Measurements from ENCODE around the gene NIF3L1. TPM values are rescaled to one million over a fixed set of nuclear protein-coding genes. Genes with fewer than 3 reads are reported as not detected.

Gene NIF3L1
- total and polyA plus RNA-seq, 2 of the 13 experiments (the other 11 are each of a cell fraction or from before 2014, with no cell fraction given), result 67.9 to 75.2 TPM

GRCh38 chr2:200864176-200865034, 24.8 kb upstream of the NIF3L1 start, which contains the start of gene CLK1 (continued):
- TF ChIP-seq ZNF362 (CRISPR knock-in tag; IDR thresholded peaks at IDR 0.05; ENCODE audit: borderline replicate concordance), result peak; percentile 66
- peak; percentile 99 for TF ChIP-seq SAP130 (CRISPR knock-in tag; IDR thresholded peaks at IDR 0.05; ENCODE audit: low read depth)
- TF ChIP-seq ZNF691 (CRISPR knock-in tag; IDR thresholded peaks at IDR 0.05; ENCODE audit: borderline replicate concordance, low read depth), result peak; percentile 93; the same call in 1 of the 2 replicates
- peak; percentile 92 for TF ChIP-seq IRX3 (CRISPR knock-in tag; IDR thresholded peaks at IDR 0.05; ENCODE audit: borderline replicate concordance, low read depth)
- TF ChIP-seq PLRG1 (conservative IDR thresholded peaks at IDR 0.05), result no peak
- TF ChIP-seq RCOR2 (CRISPR knock-in tag; IDR thresholded peaks at IDR 0.05), result peak; percentile 61; the same call in 1 of the 2 replicates
- no peak for TF ChIP-seq GPBP1L1 (CRISPR knock-in tag; IDR thresholded peaks at IDR 0.05)
- TF ChIP-seq ZSCAN5A (CRISPR knock-in tag; IDR thresholded peaks at IDR 0.05; ENCODE audit: borderline replicate concordance), result peak; percentile 60; the same call in 1 of the 2 replicates
- TF ChIP-seq ZKSCAN1 (IDR thresholded peaks at IDR 0.05; ENCODE audit: low read length), result no peak
- TF ChIP-seq FOXJ3 (CRISPR knock-in tag; IDR thresholded peaks at IDR 0.05; ENCODE audit: borderline replicate concordance), result peak; percentile 93
- TF ChIP-seq KDM6A (CRISPR knock-in tag; IDR thresholded peaks at IDR 0.05; ENCODE audit: low read depth), result no peak
- peak; percentile 100 for TF ChIP-seq AGO2 (optimal IDR thresholded peaks at IDR 0.05; ENCODE audit: low read depth, low read length)
- TF ChIP-seq ZNF317 (CRISPR knock-in tag; IDR thresholded peaks at IDR 0.05), result peak; percentile 91
- no peak for TF ChIP-seq U2AF1 (optimal IDR thresholded peaks at IDR 0.05; ENCODE audit: low read depth, low read length)
- peak; percentile 75; the same call in 1 of the 2 replicates for TF ChIP-seq PAXIP1 (CRISPR knock-in tag; conservative IDR thresholded peaks at IDR 0.05)
- TF ChIP-seq ZNF251 (CRISPR knock-in tag; IDR thresholded peaks at IDR 0.05), result peak; percentile 86
- peak; percentile 90 for TF ChIP-seq ZNF337 (CRISPR knock-in tag; IDR thresholded peaks at IDR 0.05; ENCODE audit: borderline replicate concordance, low read depth)
- peak; percentile 66; the same call in 1 of the 2 replicates for TF ChIP-seq AKAP8 (CRISPR knock-in tag; IDR thresholded peaks at IDR 0.05)
- TF ChIP-seq FOXA1 (IDR thresholded peaks at IDR 0.05), result no peak
- TF ChIP-seq FOXA1 (CRISPR knock-in tag; IDR thresholded peaks at IDR 0.05), result peak; percentile 33; the same call in 1 of the 2 replicates
- peak; percentile 74; the same call in 1 of the 2 replicates for TF ChIP-seq WIZ (CRISPR knock-in tag; IDR thresholded peaks at IDR 0.05)
